Kidney (tissue), 14 donors: Measurements from ENCODE around the gene STAT1. TPM values are rescaled to one million over a fixed set of nuclear protein-coding genes. Genes with fewer than 3 reads are reported as not detected.

Experiments used
- DNase-seq, 5 donors: peaks; one replicate each; pipeline ENCODE4 v3.0.0-alpha.2; 2013 to 2020
- FAIRE-seq: peaks from 2 replicates; lab custom pipeline; 2012; peaks lifted over from hg19 to GRCh38; lab: Jason Lieb, UNC
- H3K27ac ChIP-seq, 2 donors: one replicate each; pipeline ENCODE4 v1.7.0; 2013; ENCODE audit warnings: low read depth in 2 of 2, low read length in 2 of 2, inconsistent platforms in 1 of 2
- H3K27me3 ChIP-seq: one replicate; pipeline ENCODE4 v1.7.1; 2013; ENCODE audit warnings: low read length, inconsistent platforms; ENCODE audit not compliant: control insufficient read depth, insufficient read depth
- H3K36me3 ChIP-seq, 3 donors: one replicate each; pipeline versions ENCODE4 v1.7.0 to v1.7.1; 2013; ENCODE audit warnings: low read length in 3 of 3, control low read depth in 1 of 3, inconsistent platforms in 1 of 3; ENCODE audit not compliant: insufficient read depth in 3 of 3, control insufficient read depth in 2 of 3
- H3K4me1 ChIP-seq, 3 donors: one replicate each; pipeline versions ENCODE4 v1.7.0 to v1.7.1; 2013; ENCODE audit warnings: low read length in 3 of 3, inconsistent platforms in 1 of 3, low read depth in 1 of 3; ENCODE audit not compliant: control insufficient read depth in 2 of 3, insufficient read depth in 2 of 3
- H3K4me3 ChIP-seq, 3 donors: one replicate each; pipeline versions ENCODE4 v1.7.0 to v1.8.1; 2013; ENCODE audit warnings: low read length in 3 of 3, control low read depth in 1 of 3, inconsistent platforms in 1 of 3
- H3K9ac ChIP-seq, 3 donors: one replicate each; pipeline versions ENCODE4 v1.7.0 to v1.7.1; 2013; ENCODE audit warnings: low read length in 3 of 3, control low read depth in 1 of 3, inconsistent platforms in 1 of 3
- H3K9me3 ChIP-seq, 3 donors: one replicate each; pipeline versions ENCODE4 v1.7.0 to v1.7.1; 2013; ENCODE audit warnings: low read length in 3 of 3, control low read depth in 1 of 3, inconsistent platforms in 1 of 3; ENCODE audit not compliant: control insufficient read depth in 2 of 3, insufficient read depth in 1 of 3
- intact Hi-C: fragments of 100-400 bp; cut with DNase I; formaldehyde crosslinking; loops from one replicate; pipeline ENCODE4 v1.11.1; 2022
- polyA plus RNA-seq: library from polyadenylated mRNA; stranded (reverse); fragments of 350-450 nt; fragmentation: Illumina TruSeq; extraction: RNeasy Lipid Tissue Mini Kit (QIAGEN cat#74804); gene quantifications from one replicate; pipeline ENCODE4 v1.2.3, GENCODE V29; 2014; ENCODE audit warnings: low read depth, low replicate concordance; ENCODE audit not compliant: insufficient read depth
- total RNA-seq: library from RNA; stranded (reverse); fragmentation: NEBNext Ultra II Directional; extraction: Animal tissue kit (Norgen Biotek cat#: 25700); gene quantifications from one replicate; pipeline ENCODE4 v1.2.1, GENCODE V29; 2021
- TF ChIP-seq, protein P1 (sequence below): IDR thresholded peaks from 3 replicates; pipeline ENCODE4 v1.5.1; 2012; ENCODE audit warnings: mild to moderate bottlenecking, moderate library complexity, borderline replicate concordance; ENCODE audit not compliant: insufficient read depth; ENCODE audit errors: extremely low read depth
- donor health status: control.
- donor health status: control.
- donor health status: control.
- donor health status: control.
- donor health status: control.
- donor health status: DM: yes; HTN: yes; CAD: no.
- donor health status: Normal renal cell carcinoma (clear cell type).

The STAT1 gene
- total and polyA plus RNA-seq, 2 donors from 2014 or later: 37.5 to 121 TPM

DNA sequence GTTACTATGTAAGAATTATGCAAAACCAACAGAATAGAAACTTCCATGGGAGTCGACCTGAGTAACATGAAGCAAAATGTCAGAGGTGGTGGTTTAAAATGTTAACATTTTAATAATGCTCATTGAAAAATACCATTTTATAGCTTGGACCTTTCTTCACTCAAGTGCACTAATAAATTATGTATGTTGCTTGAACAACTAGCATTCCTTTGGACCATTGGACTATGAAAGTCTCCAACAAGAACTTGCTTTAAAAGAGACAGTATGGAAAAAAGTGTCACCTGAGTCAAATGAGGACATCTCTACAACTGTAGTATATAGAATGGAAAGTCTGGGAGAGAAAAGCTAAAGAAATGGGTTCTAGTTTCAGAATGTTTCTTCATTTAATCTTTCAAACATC, 81.5 kb downstream of the STAT1 start:
- Histone ChIP-seq H3K27ac (no peak overlapping the region), H3K9ac (no peak overlapping the region), H3K27me3 (no peaks in the 10 kb centered on the region), H3K36me3 (no peaks in the 10 kb centered on the region), H3K9me3 (no peaks in the 10 kb centered on the region), H3K4me3 (peak overlapping the region in 2 of 3 donors; percentile 4 to 9), H3K4me1 (peaks cover 0 to 18% (median 0%) of the 10 kb centered on the region in 3 donors)
- TF ChIP-seq, protein P1, sequence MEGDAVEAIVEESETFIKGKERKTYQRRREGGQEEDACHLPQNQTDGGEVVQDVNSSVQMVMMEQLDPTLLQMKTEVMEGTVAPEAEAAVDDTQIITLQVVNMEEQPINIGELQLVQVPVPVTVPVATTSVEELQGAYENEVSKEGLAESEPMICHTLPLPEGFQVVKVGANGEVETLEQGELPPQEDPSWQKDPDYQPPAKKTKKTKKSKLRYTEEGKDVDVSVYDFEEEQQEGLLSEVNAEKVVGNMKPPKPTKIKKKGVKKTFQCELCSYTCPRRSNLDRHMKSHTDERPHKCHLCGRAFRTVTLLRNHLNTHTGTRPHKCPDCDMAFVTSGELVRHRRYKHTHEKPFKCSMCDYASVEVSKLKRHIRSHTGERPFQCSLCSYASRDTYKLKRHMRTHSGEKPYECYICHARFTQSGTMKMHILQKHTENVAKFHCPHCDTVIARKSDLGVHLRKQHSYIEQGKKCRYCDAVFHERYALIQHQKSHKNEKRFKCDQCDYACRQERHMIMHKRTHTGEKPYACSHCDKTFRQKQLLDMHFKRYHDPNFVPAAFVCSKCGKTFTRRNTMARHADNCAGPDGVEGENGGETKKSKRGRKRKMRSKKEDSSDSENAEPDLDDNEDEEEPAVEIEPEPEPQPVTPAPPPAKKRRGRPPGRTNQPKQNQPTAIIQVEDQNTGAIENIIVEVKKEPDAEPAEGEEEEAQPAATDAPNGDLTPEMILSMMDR: no peak
- intact Hi-C loops: no loop called here
- DNase-seq (peak in 2 of 5 donors; percentile 51 to 67), FAIRE-seq (no peak)

DNA sequence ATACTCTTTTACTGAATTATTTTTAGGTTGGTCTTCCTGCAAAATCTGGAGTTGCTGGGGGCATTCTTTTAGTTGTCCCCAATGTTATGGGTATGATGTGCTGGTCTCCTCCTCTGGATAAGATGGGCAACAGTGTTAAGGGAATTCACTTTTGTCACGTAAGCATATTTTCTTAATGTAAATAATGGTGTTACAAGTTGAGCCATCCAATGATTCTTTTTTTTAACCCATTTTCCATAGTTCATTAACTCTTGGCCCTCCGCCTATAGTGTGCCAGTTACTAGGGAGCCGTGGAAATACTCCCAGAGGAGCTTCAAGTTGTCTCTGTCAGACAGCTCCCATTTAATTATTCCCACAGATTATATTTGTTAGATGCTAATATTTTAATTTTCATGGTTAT, 83.6 kb downstream of the STAT1 start:
- Histone ChIP-seq H3K4me1 (peaks cover 2 to 7% (median 3%) of the 10 kb centered on the region in 3 donors), H3K27ac (peak overlapping the region; percentile 32 to 39), H3K36me3 (peaks cover 0 to 3% (median 0%) of the 10 kb centered on the region in 3 donors), H3K9ac (no peak overlapping the region), H3K9me3 (no peaks in the 10 kb centered on the region), H3K27me3 (no peaks in the 10 kb centered on the region), H3K4me3 (peak overlapping the region in 2 of 3 donors; percentile 44 to 51)
- TF ChIP-seq, protein P1: no peak
- peak in 1 of 5 donors; percentile 10 for DNase-seq
- intact Hi-C loops: no loop called here
- FAIRE-seq: no peak

DNA sequence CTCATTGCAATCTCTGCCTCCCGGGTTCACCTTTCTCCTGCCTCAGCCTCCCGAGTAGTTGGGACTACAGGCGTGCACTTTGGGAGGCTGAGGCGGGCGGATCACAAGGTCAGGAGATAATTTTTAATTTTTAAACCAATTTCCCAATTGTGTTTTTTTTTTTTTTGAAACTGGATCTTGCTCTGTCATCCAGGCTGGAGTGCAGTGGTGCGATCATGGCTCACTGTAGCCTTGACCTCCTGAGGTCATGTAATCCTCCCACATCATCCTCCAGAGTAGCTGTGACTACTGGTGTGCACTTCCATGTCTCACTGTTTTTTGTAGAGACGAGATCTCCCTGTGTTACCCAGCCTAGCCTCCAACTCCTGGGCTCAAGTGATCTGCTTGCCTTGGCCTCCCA, 84.1 kb downstream of the STAT1 start:
- H3K36me3 ChIP-seq: peaks cover 0 to 7% (median 2%) of the 10 kb centered on the region in 3 donors
- DNase-seq: peak in 3 of 5 donors; percentile 35 to 42 (median 37)
- H3K27ac ChIP-seq: peak overlapping the region in 1 of 2 donors; percentile 32
- H3K4me3 ChIP-seq: peak overlapping the region; percentile 28 to 51 (median 44)
- no peak overlapping the region for H3K9ac ChIP-seq
- H3K4me1 ChIP-seq: peaks cover 2 to 7% (median 3%) of the 10 kb centered on the region in 3 donors
- FAIRE-seq: peak; percentile 56
- H3K27me3 ChIP-seq: no peaks in the 10 kb centered on the region
- H3K9me3 ChIP-seq: no peaks in the 10 kb centered on the region
- intact Hi-C loops: no loop called here
- TF ChIP-seq, protein P1: no peak
